GM18511 (cell line): ENCODE measurements around the gene ARID2.
A peak's percentile ranks its signal among the peaks of the same experiment; 100 is the strongest.

Experiments
- ATAC-seq: cut with Tn5 transposase; IDR thresholded peaks from one replicate; pipeline ENCODE4 v1.9.1; 2021; ENCODE audit warnings: mild to moderate bottlenecking, moderate library complexity; ENCODE audit not compliant: unreplicated experiment

Gene ARID2

DNA sequence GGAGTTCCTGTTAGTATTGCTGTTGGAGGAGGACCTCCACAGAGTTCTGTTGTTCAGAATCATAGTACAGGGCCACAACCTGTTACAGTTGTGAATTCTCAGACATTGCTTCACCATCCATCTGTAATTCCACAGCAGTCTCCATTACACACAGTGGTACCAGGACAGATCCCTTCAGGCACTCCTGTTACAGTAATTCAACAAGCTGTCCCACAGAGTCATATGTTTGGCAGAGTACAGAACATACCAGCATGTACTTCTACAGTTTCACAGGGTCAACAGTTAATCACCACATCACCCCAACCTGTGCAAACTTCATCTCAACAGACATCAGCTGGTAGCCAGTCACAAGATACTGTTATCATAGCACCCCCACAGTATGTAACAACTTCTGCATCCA is 120.8 kb downstream of the ARID2 start:
- no peak for ATAC-seq

DNA sequence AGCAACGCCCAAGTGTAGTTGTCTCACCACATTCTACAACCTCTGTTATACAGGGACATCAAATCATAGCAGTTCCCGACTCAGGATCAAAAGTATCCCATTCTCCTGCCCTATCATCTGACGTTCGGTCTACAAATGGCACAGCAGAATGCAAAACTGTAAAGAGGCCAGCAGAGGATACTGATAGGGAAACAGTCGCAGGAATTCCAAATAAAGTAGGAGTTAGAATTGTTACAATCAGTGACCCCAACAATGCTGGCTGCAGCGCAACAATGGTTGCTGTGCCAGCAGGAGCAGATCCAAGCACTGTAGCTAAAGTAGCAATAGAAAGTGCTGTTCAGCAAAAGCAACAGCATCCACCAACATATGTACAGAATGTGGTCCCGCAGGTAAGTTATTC is 123.0 kb downstream of the ARID2 start:
- no peak for ATAC-seq

DNA sequence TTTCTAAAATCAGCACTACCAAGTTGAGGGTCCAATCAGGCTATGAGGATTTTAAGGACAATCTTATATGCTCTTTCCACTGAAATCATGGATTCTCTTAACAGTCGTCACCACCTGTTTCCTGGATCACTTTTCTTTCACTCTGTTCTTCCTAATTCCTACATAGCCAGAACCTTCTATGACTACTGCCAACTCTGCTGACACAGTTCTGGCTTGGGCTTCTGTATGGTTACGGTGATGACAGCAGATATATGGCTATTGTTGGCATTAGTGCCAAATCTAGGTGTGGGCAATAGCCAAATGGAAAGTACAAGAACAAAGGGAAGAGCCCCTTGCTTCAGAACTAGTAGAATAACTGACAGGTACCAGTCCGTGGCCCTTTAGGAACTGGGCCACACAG is 124.0 kb downstream of the ARID2 start:
- no peak for ATAC-seq

GRCh38 chr12:45863332-45863731 is 133.8 kb downstream of the ARID2 start:
- ATAC-seq, result no peak

DNA sequence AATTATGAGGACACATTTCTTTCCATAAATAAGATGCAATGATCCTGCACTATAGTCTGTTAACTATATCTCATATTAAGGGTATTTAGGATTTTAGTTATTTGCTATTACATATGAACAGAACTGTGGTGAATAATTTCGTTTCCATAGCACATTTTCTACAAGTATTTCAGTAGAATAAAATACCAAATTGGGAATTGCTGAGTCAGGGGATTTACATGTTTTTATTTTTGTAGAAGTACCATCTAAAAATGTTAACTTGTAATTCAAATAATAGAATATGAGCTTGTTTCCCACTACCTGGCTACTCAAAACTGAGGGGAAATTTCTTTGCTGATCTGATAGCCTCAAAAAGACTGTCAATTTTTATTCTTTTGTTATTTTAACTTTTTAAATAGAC is 136.8 kb downstream of the ARID2 start:
- no peak for ATAC-seq

DNA sequence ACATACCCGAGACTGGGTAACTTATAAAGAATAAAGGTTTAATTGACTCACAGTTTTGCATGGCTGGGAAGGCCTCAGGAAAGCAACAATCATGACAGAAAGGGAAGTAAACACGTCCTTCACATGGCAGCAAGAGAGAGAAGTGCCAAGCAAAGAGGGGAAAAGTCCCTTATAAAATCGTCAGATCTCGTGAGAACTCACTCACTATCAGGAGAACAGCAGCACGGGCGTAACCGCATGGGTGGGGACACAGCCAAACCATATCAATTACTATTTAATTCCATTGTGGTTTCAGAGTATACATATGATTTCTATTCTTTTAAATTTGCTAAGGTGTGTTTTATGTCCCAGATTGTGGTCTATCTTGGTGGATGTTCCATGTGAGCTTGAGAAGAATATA is 142.9 kb downstream of the ARID2 start:
- no peak for ATAC-seq

GRCh38 chr12:45877069-45877468 is 147.6 kb downstream of the ARID2 start:
- no peak for ATAC-seq

- ATAC-seq, result no peak
Measured at GRCh38 chr12:45878630-45879255, 149.2 kb downstream of the ARID2 start.

- ATAC-seq, result no peak
Measured at GRCh38 chr12:45879363-45879895, 149.9 kb downstream of the ARID2 start.

- no peak for ATAC-seq
Measured at GRCh38 chr12:45880533-45880932, 151.0 kb downstream of the ARID2 start.

DNA sequence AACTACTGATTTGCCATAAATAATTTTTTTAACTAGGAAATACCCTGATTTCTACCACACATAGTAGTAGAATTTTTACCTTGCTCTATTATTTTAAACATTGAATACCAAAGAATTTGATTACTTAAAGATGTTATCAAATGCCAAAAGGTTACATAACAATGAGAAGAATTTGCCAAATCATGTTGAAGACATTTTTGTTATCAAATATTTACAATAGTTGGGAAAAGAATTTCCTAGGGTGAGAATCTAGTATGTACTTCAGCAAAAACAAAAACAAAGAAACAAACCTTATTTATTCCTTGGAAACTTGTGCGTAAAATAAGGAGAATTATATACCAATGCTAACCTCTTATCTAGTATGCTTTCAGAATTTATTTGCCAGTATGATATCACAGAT is 153.7 kb downstream of the ARID2 start:
- ATAC-seq, result no peak

DNA sequence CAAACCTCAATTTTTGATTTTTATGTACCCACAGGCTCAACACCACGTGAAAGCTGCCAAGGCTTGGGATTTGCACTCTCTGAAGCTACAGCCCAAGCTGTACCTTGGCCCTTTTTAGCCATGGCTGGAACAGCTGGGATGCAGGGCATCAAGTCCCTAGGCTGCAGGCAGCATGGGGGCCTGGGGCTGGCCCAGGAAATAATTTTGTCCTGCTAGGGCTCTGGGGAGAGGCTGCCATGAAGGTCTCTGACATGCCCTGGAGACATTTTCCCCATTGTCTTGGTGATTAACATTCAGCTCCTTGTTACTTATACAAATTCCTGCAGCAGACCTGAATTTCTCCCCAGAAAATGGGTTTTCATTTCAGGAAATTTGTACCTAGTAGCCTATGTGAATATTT is 157.2 kb downstream of the ARID2 start:
- no peak for ATAC-seq

DNA sequence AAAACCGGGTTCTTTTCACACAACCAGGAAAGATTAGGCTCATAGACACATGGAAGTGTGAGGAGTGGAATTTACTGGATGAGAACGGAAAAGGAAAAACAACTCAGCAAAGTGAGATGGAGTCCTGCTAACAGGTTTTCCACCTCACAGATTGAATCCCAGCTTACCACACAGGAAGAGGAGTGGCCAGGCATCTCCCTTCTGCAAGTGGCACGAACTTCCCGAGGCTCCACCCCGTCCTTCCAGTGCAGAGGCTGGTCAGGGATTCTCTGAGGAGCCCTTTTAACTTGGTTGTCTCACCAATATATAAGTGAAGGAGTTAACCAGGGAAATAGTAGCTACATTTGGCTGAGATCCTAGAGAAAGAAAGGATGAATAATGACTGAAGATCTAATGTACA is 158.0 kb downstream of the ARID2 start:
- no peak for ATAC-seq

- ATAC-seq, result no peak
Measured at GRCh38 chr12:45890276-45890675, 160.8 kb downstream of the ARID2 start.

DNA sequence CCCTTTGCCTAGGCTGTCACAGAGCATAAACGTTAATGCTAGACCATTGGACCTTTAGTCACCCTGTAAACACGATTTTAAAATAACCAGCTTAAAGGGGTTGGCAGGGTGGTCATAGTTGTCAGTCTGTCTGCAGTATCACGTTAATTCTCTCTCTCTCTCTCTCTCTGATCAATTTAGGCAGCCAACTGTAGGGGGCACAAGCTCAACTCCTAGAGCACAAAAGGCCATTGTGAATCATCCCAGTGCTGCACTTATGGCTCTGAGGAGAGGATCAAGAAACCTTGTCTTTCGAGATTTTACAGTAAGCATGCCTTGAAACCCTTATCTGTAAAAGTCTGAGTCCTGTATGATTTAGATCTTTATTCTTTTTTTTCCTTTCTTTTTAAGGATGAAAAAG is 163.7 kb downstream of the ARID2 start:
- ATAC-seq, result no peak

DNA sequence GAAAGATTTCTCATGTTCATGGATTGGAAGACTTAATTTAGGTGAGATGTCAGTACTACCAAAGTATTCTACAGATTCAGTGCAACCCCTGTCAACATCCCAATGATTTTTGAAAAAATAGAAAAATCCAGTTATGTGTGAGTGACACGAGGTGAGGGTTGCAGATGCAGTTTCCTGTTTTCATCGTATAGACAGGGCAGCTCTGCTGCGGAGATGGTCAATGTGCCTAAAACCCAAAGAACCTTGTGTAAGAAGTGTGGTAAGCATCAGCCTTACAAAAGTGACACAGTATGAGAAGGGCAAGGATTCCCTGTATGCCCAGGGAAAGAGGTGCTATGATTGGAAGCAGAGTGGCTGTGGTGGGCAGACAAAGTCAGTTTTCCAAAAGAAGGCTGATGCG is 166.5 kb downstream of the ARID2 start:
- no peak for ATAC-seq

GRCh38 chr12:45898094-45898493 is 168.6 kb downstream of the ARID2 start:
- ATAC-seq, result no peak

DNA sequence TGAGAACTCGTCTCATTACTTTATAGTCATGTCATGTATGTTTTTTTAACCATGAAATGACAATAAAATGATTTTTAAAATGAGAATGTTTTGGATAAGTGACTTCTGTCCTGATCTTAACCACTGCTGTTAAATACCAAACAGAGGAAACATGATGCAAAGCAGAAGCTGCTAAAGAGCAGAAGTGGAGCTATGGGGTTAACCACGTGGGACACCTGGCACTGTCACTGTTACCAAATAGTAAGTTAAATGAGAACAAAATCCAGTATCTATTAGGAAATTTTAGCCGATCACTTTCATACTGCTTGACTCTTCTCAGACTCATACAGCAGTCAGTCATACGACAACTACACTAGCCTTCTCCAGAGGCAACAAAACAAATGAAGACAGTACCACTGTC is 178.4 kb downstream of the ARID2 start:
- peak; percentile 88 for ATAC-seq

DNA sequence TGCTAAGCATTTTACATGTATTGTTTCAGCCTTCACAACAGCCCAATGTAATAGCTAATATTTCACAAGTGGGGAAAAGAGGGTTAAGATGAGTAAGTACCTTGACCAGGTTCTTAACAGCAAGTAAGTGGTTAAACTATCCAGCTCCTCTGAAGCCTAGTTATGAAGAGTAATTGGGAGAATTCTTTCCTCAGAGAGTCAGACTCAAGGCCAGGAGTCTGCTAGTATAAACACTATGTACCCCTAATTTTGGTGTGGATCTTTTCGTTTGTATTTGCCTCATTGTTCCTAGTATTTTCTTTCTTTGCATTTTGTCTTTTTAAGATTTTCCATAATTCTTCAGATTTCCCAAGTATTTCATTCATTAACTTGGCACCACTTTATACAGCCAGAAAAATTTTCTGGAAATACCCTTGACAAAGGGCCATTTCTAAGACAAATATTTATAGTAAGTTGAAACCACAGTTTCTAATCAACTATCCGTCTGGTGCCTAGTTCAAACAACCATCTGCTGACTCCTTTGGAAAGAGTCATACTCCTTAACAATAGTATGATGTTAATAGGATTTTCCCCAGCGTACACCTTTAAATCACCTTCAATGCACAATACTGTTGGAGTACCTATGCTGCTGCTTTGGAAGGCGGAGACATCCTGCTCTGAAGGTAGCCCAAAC is 179.7 kb downstream of the ARID2 start:
- ATAC-seq, result no peak

DNA sequence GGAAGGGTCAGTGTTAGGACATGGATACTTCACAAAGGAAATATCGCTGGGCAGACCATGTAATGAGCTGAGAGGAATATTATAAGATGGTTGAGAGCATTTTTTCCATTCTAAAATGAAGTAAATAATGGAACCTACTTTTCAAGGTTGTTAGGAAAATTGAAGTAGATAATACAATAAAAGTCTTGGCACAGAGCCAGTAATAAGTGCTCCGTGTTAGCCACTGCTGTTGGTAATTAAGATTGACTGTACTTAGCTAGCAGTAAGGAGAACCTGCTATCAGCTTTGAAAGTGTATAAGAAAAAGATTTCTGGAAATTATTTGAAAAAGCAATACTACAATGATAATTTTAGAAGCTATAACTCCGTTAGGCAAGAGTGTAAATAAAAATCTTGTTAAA is 183.3 kb downstream of the ARID2 start:
- no peak for ATAC-seq

GRCh38 chr12:45913631-45914030 is 184.1 kb downstream of the ARID2 start:
- no peak for ATAC-seq

DNA sequence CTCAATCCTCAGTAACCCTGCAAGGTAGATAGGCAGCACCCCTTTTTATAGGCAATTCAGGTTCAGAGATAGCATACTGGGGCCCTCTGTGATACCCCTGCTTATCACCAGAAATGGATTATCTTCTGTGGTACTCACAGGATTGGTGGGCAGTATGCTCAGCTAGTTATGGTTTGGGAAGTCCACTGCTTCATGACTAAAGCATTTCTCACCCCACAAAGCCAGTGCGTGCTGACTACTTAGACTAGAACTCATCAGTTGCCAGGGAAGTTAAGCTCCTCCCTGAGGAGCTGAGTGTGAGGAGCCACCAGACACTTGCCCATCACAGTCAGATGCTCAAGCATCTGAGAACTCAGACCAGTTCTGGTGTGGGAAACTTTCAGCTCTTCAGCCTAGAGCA is 184.6 kb downstream of the ARID2 start:
- peak; percentile 55 for ATAC-seq

DNA sequence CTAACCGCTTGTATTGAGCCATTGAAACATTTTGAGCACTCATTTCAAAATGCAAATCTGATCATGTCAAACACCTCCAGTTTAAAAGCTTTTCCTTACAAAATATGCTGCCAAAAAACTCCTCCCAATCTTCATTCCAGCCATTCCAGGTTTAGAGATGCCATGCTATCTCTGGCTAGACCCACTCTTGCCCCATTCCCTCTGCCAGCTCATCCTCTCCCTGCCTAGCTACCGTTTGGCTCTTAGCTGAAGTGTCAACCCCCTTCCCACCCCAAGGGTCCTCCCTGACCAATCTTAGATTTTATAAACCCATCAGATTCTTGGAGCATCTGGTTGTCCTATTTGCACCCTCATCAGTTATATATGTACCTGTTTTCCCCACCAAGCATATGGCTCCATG is 185.9 kb downstream of the ARID2 start:
- no peak for ATAC-seq
